Measurements from ENCODE around the gene SGK1. TPM values are rescaled to one million over a fixed set of nuclear protein-coding genes. Genes with fewer than 3 reads are reported as not detected.
A peak's percentile ranks its signal among the peaks of the same experiment; 100 is the strongest.

Gene SGK1
- total and polyA plus RNA-seq, 10 donors = 12.3 to 80.1 (median 51.4) TPM

DNA sequence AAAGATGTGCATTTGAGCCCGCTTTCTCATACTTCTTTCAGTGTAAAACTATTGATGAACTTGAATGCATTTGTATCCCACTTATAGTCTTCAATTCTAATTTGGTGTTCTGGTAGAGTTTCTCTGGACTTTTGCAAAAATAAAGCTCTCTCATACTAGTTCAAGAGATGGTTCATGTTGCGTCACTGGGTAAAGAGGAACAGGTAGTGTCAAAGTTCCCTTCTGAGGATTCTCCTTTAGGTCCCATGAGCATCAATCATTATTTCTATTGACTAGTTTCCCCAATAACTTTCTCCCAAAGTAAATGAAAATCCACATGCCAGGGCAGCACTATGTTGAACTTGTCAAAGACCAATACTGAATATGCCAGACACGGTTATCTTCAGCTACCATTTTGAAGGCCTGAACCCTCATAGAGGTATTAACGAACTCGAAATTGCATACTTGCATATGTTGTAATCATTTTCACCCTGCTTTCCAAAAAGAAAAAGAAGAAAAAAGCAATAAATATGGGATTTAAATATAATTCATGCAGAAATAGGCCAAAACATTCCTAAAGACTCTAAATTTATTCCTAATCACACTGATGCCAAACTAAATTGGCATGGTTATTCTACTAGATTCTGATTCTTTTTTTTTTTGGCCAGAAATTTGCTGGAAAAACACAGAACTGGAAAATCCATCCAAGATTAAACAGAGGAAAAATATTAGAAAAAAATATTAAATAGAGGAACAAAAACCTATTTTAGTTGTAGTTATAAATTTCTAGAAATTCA lies 84.5 kb downstream of the SGK1 start:
- Histone ChIP-seq H3K9me3 (no peaks in the 10 kb centered on the region), H3K27ac (peak overlapping the region in 7 of 8 donors; percentile 1 to 87 (median 32)), H3K36me3 (no peaks in the 10 kb centered on the region), H3K4me3 (peak overlapping the region in 1 of 8 donors; percentile 26), H3K27me3 (replicated peaks in 1 of 7) (no peaks in the 10 kb centered on the region), H3K4me1 (peaks cover 6 to 64% (median 31%) of the 10 kb centered on the region in 6 donors)
- TF ChIP-seq POLR2A (IDR thresholded peaks at IDR 0.05) (no peak), POLR2AphosphoS5 (IDR thresholded peaks at IDR 0.05) (no peak)
- TF ChIP-seq, protein P1, sequence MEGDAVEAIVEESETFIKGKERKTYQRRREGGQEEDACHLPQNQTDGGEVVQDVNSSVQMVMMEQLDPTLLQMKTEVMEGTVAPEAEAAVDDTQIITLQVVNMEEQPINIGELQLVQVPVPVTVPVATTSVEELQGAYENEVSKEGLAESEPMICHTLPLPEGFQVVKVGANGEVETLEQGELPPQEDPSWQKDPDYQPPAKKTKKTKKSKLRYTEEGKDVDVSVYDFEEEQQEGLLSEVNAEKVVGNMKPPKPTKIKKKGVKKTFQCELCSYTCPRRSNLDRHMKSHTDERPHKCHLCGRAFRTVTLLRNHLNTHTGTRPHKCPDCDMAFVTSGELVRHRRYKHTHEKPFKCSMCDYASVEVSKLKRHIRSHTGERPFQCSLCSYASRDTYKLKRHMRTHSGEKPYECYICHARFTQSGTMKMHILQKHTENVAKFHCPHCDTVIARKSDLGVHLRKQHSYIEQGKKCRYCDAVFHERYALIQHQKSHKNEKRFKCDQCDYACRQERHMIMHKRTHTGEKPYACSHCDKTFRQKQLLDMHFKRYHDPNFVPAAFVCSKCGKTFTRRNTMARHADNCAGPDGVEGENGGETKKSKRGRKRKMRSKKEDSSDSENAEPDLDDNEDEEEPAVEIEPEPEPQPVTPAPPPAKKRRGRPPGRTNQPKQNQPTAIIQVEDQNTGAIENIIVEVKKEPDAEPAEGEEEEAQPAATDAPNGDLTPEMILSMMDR (IDR thresholded peaks at IDR 0.05 in 8 of 11, conservative IDR thresholded peaks at IDR 0.05 in 3 of 11) = no peak
- no peak for DNase-seq
- 65 to 93% (median 80%) methylated on average over 5 of the region's 5 CpGs for WGBS, 5 donors
- intact Hi-C loops (cut with DNase I; ENCODE audit: low total_unique reads) = no loop called here

DNA sequence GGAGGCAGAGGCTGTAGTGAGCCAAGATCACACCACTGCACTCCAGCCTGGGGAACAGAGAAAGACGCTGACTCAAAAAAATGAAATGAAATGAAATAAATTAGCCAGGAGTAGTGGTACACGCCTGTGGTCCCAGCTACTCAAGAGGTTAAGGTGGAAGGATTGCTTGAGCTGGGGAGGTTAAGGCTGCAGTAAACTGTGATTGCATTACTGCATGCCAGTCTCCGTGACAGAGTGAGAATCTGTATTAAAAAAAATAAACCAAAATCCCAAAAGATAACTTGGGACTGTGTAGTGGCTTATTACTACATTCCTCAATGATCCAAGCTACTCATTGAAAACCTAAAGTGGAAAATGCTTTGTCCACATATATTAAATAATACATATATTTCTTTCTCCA lies 87.0 kb downstream of the SGK1 start:
- H3K27me3 ChIP-seq (replicated peaks in 1 of 7) = no peaks in the 10 kb centered on the region
- intact Hi-C loops (cut with DNase I; ENCODE audit: low total_unique reads) = no loop called here
- H3K27ac ChIP-seq = peak overlapping the region in 6 of 8 donors; percentile 26 to 82 (median 62)
- TF ChIP-seq POLR2AphosphoS5 (IDR thresholded peaks at IDR 0.05) (no peak), POLR2A (IDR thresholded peaks at IDR 0.05) (no peak)
- TF ChIP-seq, protein P1 (IDR thresholded peaks at IDR 0.05 in 8 of 11, conservative IDR thresholded peaks at IDR 0.05 in 3 of 11) = no peak
- 85 to 95% (median 86%) methylated on average over 3 of the region's 3 CpGs for WGBS, 5 donors
- H3K9me3 ChIP-seq = no peaks in the 10 kb centered on the region
- no peaks in the 10 kb centered on the region for H3K36me3 ChIP-seq
- no peak for DNase-seq
- peaks cover 6 to 55% (median 24%) of the 10 kb centered on the region in 6 donors for H3K4me1 ChIP-seq
- peak overlapping the region in 1 of 8 donors; percentile 44 for H3K4me3 ChIP-seq

DNA sequence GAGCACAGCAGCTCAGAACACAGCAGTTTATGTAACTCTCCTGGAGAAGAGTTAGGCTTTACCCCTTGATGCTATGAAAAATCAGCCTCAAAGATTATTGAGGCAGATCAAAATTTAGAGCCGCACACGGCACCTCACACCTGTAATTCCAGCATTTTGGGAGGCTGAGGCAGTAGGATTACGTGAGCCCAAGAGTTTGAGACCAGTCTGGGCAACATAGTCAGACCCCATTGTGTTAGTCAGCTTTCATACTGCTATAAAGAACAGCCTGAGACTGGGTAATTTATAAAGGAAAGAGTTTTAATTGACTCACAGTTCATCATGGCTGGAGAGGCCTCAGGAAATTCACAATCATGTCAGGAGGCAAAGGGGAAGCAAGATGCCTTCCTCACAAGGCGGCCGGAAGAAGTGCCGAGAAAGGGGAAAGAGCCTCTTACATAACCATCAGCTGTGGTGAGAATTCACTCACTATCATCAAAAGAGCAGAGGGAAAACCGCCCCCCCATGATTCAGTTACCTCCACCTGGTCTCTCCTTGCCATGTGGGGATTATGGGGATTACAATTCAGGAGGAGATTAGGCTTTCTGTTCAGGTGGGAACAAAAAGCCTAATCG lies 87.7 kb downstream of the SGK1 start:
- H3K9me3 ChIP-seq = no peaks in the 10 kb centered on the region
- TF ChIP-seq POLR2AphosphoS5 (IDR thresholded peaks at IDR 0.05) = peak in 1 of 3 donors; percentile 66
- TF ChIP-seq, protein P1 (IDR thresholded peaks at IDR 0.05 in 8 of 11, conservative IDR thresholded peaks at IDR 0.05 in 3 of 11) = no peak
- DNase-seq = peak; percentile 85
- H3K36me3 ChIP-seq = no peaks in the 10 kb centered on the region
- H3K4me3 ChIP-seq = peak overlapping the region in 1 of 8 donors; percentile 44
- H3K4me1 ChIP-seq = peaks cover 6 to 51% (median 18%) of the 10 kb centered on the region in 6 donors
- WGBS, 5 donors = 45 to 58% (median 49%) methylated on average over 8 of the region's 8 CpGs
- H3K27ac ChIP-seq = peak overlapping the region in 6 of 8 donors; percentile 26 to 82 (median 62)
- intact Hi-C loops (cut with DNase I; ENCODE audit: low total_unique reads) = no loop called here
- H3K27me3 ChIP-seq (replicated peaks in 1 of 7) = no peaks in the 10 kb centered on the region

DNA sequence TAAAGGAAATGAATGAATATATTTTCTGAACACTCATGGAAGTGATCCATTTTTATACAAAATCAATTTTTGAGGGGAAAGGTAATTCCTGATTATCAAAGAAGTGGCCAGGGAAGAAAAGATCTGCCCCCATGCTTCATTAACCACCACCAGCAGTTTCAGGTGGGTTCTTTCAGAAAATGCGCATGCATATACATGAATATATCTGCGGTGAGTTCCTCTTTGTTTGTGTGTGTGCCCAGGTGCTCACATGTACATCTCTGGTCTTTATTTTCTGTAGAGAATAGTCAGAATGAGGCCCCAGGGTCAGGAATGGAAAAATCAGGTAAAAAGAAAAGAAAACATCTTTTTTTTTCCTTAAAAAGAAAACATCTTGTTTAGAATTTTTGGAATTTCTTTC lies 88.4 kb downstream of the SGK1 start:
- no peak for DNase-seq
- intact Hi-C loops (cut with DNase I; ENCODE audit: low total_unique reads) = no loop called here
- Histone ChIP-seq H3K4me3 (peak overlapping the region in 1 of 8 donors; percentile 44), H3K4me1 (peaks cover 6 to 45% (median 18%) of the 10 kb centered on the region in 6 donors), H3K9me3 (no peaks in the 10 kb centered on the region), H3K27ac (peak overlapping the region in 3 of 8 donors; percentile 65 to 82 (median 76)), H3K27me3 (replicated peaks in 1 of 7) (no peaks in the 10 kb centered on the region), H3K36me3 (no peaks in the 10 kb centered on the region)
- WGBS, 5 donors = 71 to 85% (median 75%) methylated on average over 2 of the region's 2 CpGs
- TF ChIP-seq POLR2AphosphoS5 (IDR thresholded peaks at IDR 0.05) (no peak), POLR2A (IDR thresholded peaks at IDR 0.05) (no peak)
- TF ChIP-seq, protein P1 (IDR thresholded peaks at IDR 0.05 in 8 of 11, conservative IDR thresholded peaks at IDR 0.05 in 3 of 11) = no peak
